B cell (primary cell): ENCODE results near the gene NSRP1. TPM values are rescaled to one million over a fixed set of nuclear protein-coding genes. Genes with fewer than 3 reads are reported as not detected.

Source experiments
- ATAC-seq: fragments of 200-7000 bp; cut with Tn5 transposase; one replicate; pipeline ENCODE4 v1.10.0; 2021; ENCODE audit warnings: low read depth, mild to moderate bottlenecking, moderate number of reproducible peaks, moderate library complexity
- CTCF ChIA-PET: fragments of 350-600 bp; sonication (Branson Sonifier 250); formaldehyde crosslinking; loops from one replicate; lab custom pipeline; 2021; ENCODE audit warnings: antibody characterized with exemption, inconsistent platforms; lab: Charles Lee
- POLR2A ChIA-PET: fragments of 350-600 bp; sonication (Branson Sonifier 250); formaldehyde crosslinking; loops from one replicate; lab custom pipeline; 2021; ENCODE audit warnings: antibody characterized with exemption; lab: Charles Lee
- DNase-seq: peaks from one replicate; pipeline ENCODE4 v3.0.0; 2013
- H2AFZ ChIP-seq: 2 replicates; pipeline ENCODE4 v1.6.1; 2012; ENCODE audit warnings: mild to moderate bottlenecking, low read depth, low read length; ENCODE audit not compliant: insufficient read depth, poor library complexity, severe bottlenecking
- H3K27ac ChIP-seq, 2 donors: 1 replicate in 1 of 2; 2 replicates in 1 of 2; pipeline ENCODE4 v1.5.1; 2012 to 2013; ENCODE audit warnings: low read length in 2 of 2, mild to moderate bottlenecking in 2 of 2, moderate library complexity in 1 of 2
- H3K27me3 ChIP-seq, 4 experiments: fragments of 200-600 bp in 1 of 4; sonication (generic) in 1 of 4; replicated peaks in 1 of 4; 1 replicate in 2 of 4; 2 replicates in 2 of 4; pipeline versions ENCODE4 v1.6.1 to v1.7.0; 2013 to 2016; ENCODE audit warnings: low read length in 3 of 4, mild to moderate bottlenecking in 2 of 4, mixed read lengths in 1 of 4, moderate library complexity in 1 of 4; ENCODE audit not compliant: insufficient read depth in 4 of 4, control insufficient read depth in 3 of 4; ENCODE audit errors: control extremely low read depth in 1 of 4
- H3K36me3 ChIP-seq, 2 experiments: replicated peaks in 1 of 2; 1 replicate in 1 of 2; 2 replicates in 1 of 2; pipeline versions ENCODE4 v1.6.1 to v1.7.1; 2013; ENCODE audit warnings: low read length in 1 of 2; ENCODE audit not compliant: insufficient read depth in 2 of 2, control insufficient read depth in 1 of 2; ENCODE audit errors: control extremely low read depth in 1 of 2, extremely low read depth in 1 of 2
- H3K4me1 ChIP-seq, 2 donors: fragments of 200-600 bp in 1 of 2; sonication (generic) in 1 of 2; 1 replicate in 1 of 2; 2 replicates in 1 of 2; pipeline versions ENCODE4 v1.5.1 to v1.6.1; 2013 to 2017; ENCODE audit warnings: low read length in 2 of 2; ENCODE audit not compliant: control insufficient read depth in 2 of 2, insufficient read depth in 2 of 2
- H3K4me2 ChIP-seq: replicated peaks from 2 replicates; pipeline ENCODE3; 2012; ENCODE audit warnings: mild to moderate bottlenecking, low read depth, low read length; ENCODE audit not compliant: poor library complexity, severe bottlenecking
- H3K4me3 ChIP-seq, 5 experiments: fragments of 200-600 bp in 1 of 5; sonication (generic) in 1 of 5; 1 replicate in 3 of 5; 2 replicates in 2 of 5; pipeline versions ENCODE4 v1.5.1 to v1.7.0; 2011 to 2016; ENCODE audit warnings: low read length in 4 of 5, mild to moderate bottlenecking in 4 of 5, low read depth in 2 of 5, control low read depth in 1 of 5, moderate library complexity in 1 of 5; ENCODE audit not compliant: insufficient read depth in 1 of 5; ENCODE audit errors: control extremely low read depth in 1 of 5, extremely low read depth in 1 of 5
- H3K79me2 ChIP-seq: fragments of 200-600 bp; sonication (generic); one replicate; pipeline ENCODE4 v1.6.0; 2016; ENCODE audit warnings: low read length; ENCODE audit not compliant: control insufficient read depth, insufficient read depth
- H3K9ac ChIP-seq: fragments of 200-600 bp; sonication (generic); 2 replicates; pipeline ENCODE4 v1.6.1; 2017; ENCODE audit warnings: mild to moderate bottlenecking, low read length, moderate library complexity
- H3K9me3 ChIP-seq, 3 donors: one replicate each; pipeline versions ENCODE4 v1.6.1 to v1.7.1; 2013; ENCODE audit warnings: low read length in 2 of 3; ENCODE audit not compliant: control insufficient read depth in 2 of 3, insufficient read depth in 1 of 3; ENCODE audit errors: control extremely low read depth in 1 of 3
- H4K20me1 ChIP-seq: 2 replicates; pipeline ENCODE4 v1.6.0; 2012; ENCODE audit warnings: mild to moderate bottlenecking, low read length; ENCODE audit not compliant: insufficient read depth, control insufficient read depth, poor library complexity, severe bottlenecking
- H3K27ac Mint-ChIP-seq: one replicate; pipeline ENCODE4 v1.8.0; 2021; ENCODE audit warnings: mixed read lengths
- H3K27me3 Mint-ChIP-seq: one replicate; pipeline ENCODE4 v1.8.0; 2021; ENCODE audit warnings: mixed read lengths
- H3K4me1 Mint-ChIP-seq: one replicate; pipeline ENCODE4 v1.8.0; 2021; ENCODE audit warnings: mixed read lengths
- H3K4me3 Mint-ChIP-seq: one replicate; pipeline ENCODE4 v1.8.0; 2021; ENCODE audit warnings: mixed read lengths
- H3K9me3 Mint-ChIP-seq: one replicate; pipeline ENCODE4 v1.8.0; 2022; ENCODE audit warnings: mixed read lengths; ENCODE audit not compliant: insufficient read depth
- EZH2 ChIP-seq: IDR thresholded peaks from 2 replicates; pipeline ENCODE4 v1.6.1; 2012; ENCODE audit warnings: borderline replicate concordance, low read depth, mild to moderate bottlenecking, moderate library complexity, low read length; ENCODE audit not compliant: insufficient read depth, poor library complexity, severe bottlenecking
- WGBS: methylation state at CpG from one replicate; pipeline ENCODE4 v1.1.5; 2013; ENCODE audit warnings: missing lambda C conversion rate; ENCODE audit not compliant: insufficient coverage; 5-methylcytosine and 5-hydroxymethylcytosine counted together
- intact Hi-C: fragments of 100-400 bp; cut with micrococcal nuclease; formaldehyde crosslinking; loops from one replicate; pipeline ENCODE4 v1.10.0; 2022
- polyA plus RNA-seq: library from polyadenylated mRNA; depleted of rRNA; stranded (reverse); fragments of >200 nt; gene quantifications from 2 replicates; pipeline ENCODE4 v1.2.3, GENCODE V29; 2012
- total RNA-seq, 2 donors: library from RNA; stranded (reverse); fragments of 120-200 nt in 1 of 2; gene quantifications; 1 replicate in 1 of 2; 2 replicates in 1 of 2; pipeline versions ENCODE4 v1.2.3 to v1.2.4, GENCODE V29; 2013 to 2022
- TF ChIP-seq, protein P1 (sequence below): fragments of 200-600 bp; IDR thresholded peaks from one replicate; pipeline ENCODE4 v1.8.0; 2022; ENCODE audit warnings: antibody characterized with exemption, mild to moderate bottlenecking

Gene NSRP1
- total and polyA plus RNA-seq, 2 donors (not counting 1 experiment from before 2014, with no cell fraction given) = 11.2 to 46.2 TPM

DNA sequence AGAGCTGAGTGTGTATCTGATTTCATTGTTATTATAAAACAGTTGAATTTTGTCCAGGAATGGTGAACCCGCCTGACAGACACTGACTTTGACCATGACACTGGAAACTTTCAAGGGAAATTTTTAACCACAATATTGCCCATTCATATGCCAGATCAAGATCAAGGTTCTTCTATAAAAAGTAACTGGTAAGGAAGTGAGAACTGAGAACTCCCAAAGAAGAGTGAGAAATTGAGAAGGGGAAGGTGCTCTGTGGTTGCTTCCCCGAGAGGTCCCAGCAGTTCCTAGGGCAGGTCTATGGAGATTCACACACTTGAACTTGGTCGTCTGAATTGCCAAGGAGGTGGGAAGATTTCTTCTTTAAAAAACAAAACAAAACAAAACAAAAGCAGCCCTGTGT, 91.6 kb downstream of the NSRP1 start:
- Histone ChIP-seq H3K79me2 (no peaks in the 10 kb centered on the region), H3K27ac (no peak overlapping the region), H4K20me1 (no peaks in the 10 kb centered on the region), H3K36me3 (no peaks in the 10 kb centered on the region), H3K9me3 (no peaks in the 10 kb centered on the region), H3K9ac (no peak overlapping the region), H3K4me1 (no peaks in the 10 kb centered on the region), H2AFZ (no peak overlapping the region), H3K4me2 (no peak overlapping the region), H3K4me3 (no peak overlapping the region), H3K27me3 (no peaks in the 10 kb centered on the region)
- CTCF ChIA-PET = no interaction called here
- H3K4me1 Mint-ChIP-seq = no peaks in the 10 kb centered on the region
- H3K4me3 Mint-ChIP-seq = no peak overlapping the region
- peaks cover 8% of the 10 kb centered on the region for H3K27me3 Mint-ChIP-seq
- no CpG with 5 or more reads among the region's 3 CpGs for WGBS
- POLR2A ChIA-PET = no interaction called here
- intact Hi-C loops = no loop called here
- no peak for DNase-seq
- H3K27ac Mint-ChIP-seq = no peak overlapping the region
- TF ChIP-seq EZH2 = no peak
- TF ChIP-seq, protein P1, sequence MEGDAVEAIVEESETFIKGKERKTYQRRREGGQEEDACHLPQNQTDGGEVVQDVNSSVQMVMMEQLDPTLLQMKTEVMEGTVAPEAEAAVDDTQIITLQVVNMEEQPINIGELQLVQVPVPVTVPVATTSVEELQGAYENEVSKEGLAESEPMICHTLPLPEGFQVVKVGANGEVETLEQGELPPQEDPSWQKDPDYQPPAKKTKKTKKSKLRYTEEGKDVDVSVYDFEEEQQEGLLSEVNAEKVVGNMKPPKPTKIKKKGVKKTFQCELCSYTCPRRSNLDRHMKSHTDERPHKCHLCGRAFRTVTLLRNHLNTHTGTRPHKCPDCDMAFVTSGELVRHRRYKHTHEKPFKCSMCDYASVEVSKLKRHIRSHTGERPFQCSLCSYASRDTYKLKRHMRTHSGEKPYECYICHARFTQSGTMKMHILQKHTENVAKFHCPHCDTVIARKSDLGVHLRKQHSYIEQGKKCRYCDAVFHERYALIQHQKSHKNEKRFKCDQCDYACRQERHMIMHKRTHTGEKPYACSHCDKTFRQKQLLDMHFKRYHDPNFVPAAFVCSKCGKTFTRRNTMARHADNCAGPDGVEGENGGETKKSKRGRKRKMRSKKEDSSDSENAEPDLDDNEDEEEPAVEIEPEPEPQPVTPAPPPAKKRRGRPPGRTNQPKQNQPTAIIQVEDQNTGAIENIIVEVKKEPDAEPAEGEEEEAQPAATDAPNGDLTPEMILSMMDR = no peak
- no peaks in the 10 kb centered on the region for H3K9me3 Mint-ChIP-seq
- ATAC-seq = no peak

DNA sequence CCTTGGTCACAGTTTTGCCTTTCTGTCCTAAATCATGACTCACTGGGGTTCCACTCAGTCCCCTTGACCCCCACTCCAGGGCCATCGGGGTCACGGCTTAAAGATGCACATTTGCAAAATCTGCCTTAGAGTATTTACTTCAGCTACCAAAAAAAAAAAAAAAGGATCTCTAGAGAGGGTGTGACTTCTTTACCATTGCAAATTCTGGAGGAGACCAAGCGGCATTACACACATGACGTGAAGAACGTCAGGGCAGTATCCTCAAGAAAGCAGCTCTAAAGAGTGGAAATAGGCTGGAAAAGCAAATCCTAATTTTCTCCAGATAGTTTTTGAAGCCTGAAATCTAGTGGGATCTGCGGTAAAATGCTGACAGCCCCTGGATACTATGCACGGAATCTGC, 93.3 kb downstream of the NSRP1 start:
- no peaks in the 10 kb centered on the region for H3K9me3 ChIP-seq
- no peak overlapping the region for H3K9ac ChIP-seq
- Mint-ChIP-seq H3K9me3 (no peaks in the 10 kb centered on the region), H3K4me3 (no peak overlapping the region), H3K4me1 (no peaks in the 10 kb centered on the region), H3K27me3 (peaks cover 8% of the 10 kb centered on the region), H3K27ac (no peak overlapping the region)
- no peak for DNase-seq
- CTCF ChIA-PET = no interaction called here
- intact Hi-C loops = no loop called here
- H4K20me1 ChIP-seq = no peaks in the 10 kb centered on the region
- 96% methylated on average over 4 of the region's 7 CpGs for WGBS
- no peak overlapping the region for H3K4me3 ChIP-seq
- no peaks in the 10 kb centered on the region for H3K79me2 ChIP-seq
- no peaks in the 10 kb centered on the region for H3K36me3 ChIP-seq
- POLR2A ChIA-PET = no interaction called here
- TF ChIP-seq, protein P1 = no peak
- TF ChIP-seq EZH2 = no peak
- no peak for ATAC-seq
- no peak overlapping the region for H3K4me2 ChIP-seq
- no peak overlapping the region for H2AFZ ChIP-seq
- H3K27me3 ChIP-seq = no peaks in the 10 kb centered on the region
- no peak overlapping the region for H3K27ac ChIP-seq
- H3K4me1 ChIP-seq = no peaks in the 10 kb centered on the region
